GM18499 (cell line): Measurements from ENCODE around the gene EMC7.
"Not testable (repeated sequence)": the region's sequence is repeated elsewhere in the genome, so short reads cannot be mapped to it uniquely, and the experiment has no call there.

ENCODE experiments used
- ATAC-seq: cut with Tn5 transposase; IDR thresholded peaks from one replicate; pipeline ENCODE4 v1.9.1; 2021; ENCODE audit warnings: moderate number of reproducible peaks; ENCODE audit not compliant: insufficient read depth, unreplicated experiment

Gene EMC7

GRCh38 chr15:34099914-34100313 lies 1.7 kb downstream of the EMC7 start:
- ATAC-seq, result no peak

GRCh38 chr15:34085746-34086145 lies 15.9 kb downstream of the EMC7 start:
- ATAC-seq, result no peak

- no peak for ATAC-seq
Measured at GRCh38 chr15:34084086-34084485, 17.6 kb downstream of the EMC7 start.

- no peak for ATAC-seq
Measured at GRCh38 chr15:34079904-34080303, 21.8 kb downstream of the EMC7 start.

GRCh38 chr15:34078900-34079299 lies 22.8 kb downstream of the EMC7 start:
- ATAC-seq, result no peak

- ATAC-seq, result no peak
Measured at GRCh38 chr15:34076785-34077184, 24.9 kb downstream of the EMC7 start.

GRCh38 chr15:34070003-34070402 lies 31.7 kb downstream of the EMC7 start:
- ATAC-seq, result no peak

- ATAC-seq, result no peak
Measured at GRCh38 chr15:34065941-34066340, 35.7 kb downstream of the EMC7 start.

GRCh38 chr15:34065261-34065660 lies 36.4 kb downstream of the EMC7 start:
- no peak for ATAC-seq

- no peak for ATAC-seq
Measured at GRCh38 chr15:34064438-34064837, 37.2 kb downstream of the EMC7 start.

GRCh38 chr15:34059946-34060345 lies 41.7 kb downstream of the EMC7 start:
- no peak for ATAC-seq

GRCh38 chr15:34059476-34059875 lies 42.2 kb downstream of the EMC7 start:
- ATAC-seq, result no peak

GRCh38 chr15:34056911-34057310 lies 44.8 kb downstream of the EMC7 start:
- ATAC-seq, result no peak

GRCh38 chr15:34055868-34056595 lies 45.6 kb downstream of the EMC7 start:
- ATAC-seq, result no peak

GRCh38 chr15:34054081-34054707 lies 47.5 kb downstream of the EMC7 start:
- ATAC-seq, result no peak

- not testable (repeated sequence) for ATAC-seq
Measured at GRCh38 chr15:34050385-34050784, 51.3 kb downstream of the EMC7 start.

GRCh38 chr15:34049112-34049511 lies 52.5 kb downstream of the EMC7 start:
- ATAC-seq, result no peak

- no peak for ATAC-seq
Measured at GRCh38 chr15:34047893-34048775, 53.5 kb downstream of the EMC7 start.

GRCh38 chr15:34046471-34047145 lies 55.1 kb downstream of the EMC7 start:
- no peak for ATAC-seq

GRCh38 chr15:34043813-34044212 lies 57.8 kb downstream of the EMC7 start:
- no peak for ATAC-seq

GRCh38 chr15:34043391-34043790 lies 58.3 kb downstream of the EMC7 start:
- no peak for ATAC-seq
